ENCODE measurements around the gene GTSE1. TPM values are rescaled to one million over a fixed set of nuclear protein-coding genes. Genes with fewer than 3 reads are reported as not detected.

Gene GTSE1
- total RNA-seq, 4 donors from 2014 or later, result 1.00 to 3.0 (median 1.2) TPM; not detected in 1

DNA sequence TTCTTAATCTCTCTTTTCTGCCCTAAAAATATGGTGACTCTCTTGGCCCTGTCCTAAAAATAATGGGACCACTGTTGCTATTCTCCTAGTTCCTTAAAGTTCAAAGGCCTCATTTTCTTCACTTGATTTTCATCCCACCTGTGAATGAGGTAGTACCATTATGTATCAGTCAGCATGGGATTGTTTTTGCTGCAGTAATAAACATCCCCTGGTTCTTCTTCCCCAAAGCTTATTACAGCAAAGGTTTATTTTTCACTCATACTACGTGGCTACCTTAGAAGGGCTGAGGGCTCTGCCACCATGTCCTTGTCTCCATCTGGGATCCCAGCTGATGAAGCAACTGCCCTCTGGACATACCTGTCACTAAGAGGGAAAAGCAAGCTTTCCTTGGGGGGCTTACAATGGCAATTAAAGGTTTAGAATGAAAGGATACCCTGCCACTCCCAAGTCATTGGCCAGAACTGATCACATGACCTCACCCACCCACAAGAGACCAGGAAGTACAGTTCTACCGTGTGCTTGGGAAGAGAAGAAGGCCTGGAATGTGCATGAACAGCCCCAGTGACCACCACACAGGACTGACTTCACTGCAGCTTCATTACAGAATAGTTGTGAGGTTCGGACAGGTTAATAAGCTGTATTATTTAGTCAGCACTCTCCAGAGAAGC lies 21.1 kb upstream of the GTSE1 start:
- WGBS, 2 donors (ENCODE audit: low coverage in 1 of 2), result 58 to 72% methylated on average over 2 to 3 of the region's 3 CpGs
- peaks cover 0 to 81% (median 23%) of the 10 kb centered on the region in 4 donors for H3K36me3 ChIP-seq
- no peaks in the 10 kb centered on the region for H3K27me3 ChIP-seq
- H3K27ac ChIP-seq, result no peak overlapping the region
- in situ Hi-C loops (cut with MboI; ENCODE audit: low pct_ligation_motif_present in 1 of 4, low pct_unique_long_range_greater_than_20kb in 1 of 4, low sequenced_read_pairs in 3 of 4), result no loop called here
- intact Hi-C loops (cut with DNase I; ENCODE audit: low total_unique reads), result no loop called here
- no peaks in the 10 kb centered on the region for H3K9me3 ChIP-seq
- H3K4me1 ChIP-seq, result no peaks in the 10 kb centered on the region
- DNase-seq, result no peak
- TF ChIP-seq EP300 (IDR thresholded peaks at IDR 0.05; ENCODE audit: low read depth) (no peak), POLR2AphosphoS5 (IDR thresholded peaks at IDR 0.05) (no peak)
- TF ChIP-seq, protein P1, sequence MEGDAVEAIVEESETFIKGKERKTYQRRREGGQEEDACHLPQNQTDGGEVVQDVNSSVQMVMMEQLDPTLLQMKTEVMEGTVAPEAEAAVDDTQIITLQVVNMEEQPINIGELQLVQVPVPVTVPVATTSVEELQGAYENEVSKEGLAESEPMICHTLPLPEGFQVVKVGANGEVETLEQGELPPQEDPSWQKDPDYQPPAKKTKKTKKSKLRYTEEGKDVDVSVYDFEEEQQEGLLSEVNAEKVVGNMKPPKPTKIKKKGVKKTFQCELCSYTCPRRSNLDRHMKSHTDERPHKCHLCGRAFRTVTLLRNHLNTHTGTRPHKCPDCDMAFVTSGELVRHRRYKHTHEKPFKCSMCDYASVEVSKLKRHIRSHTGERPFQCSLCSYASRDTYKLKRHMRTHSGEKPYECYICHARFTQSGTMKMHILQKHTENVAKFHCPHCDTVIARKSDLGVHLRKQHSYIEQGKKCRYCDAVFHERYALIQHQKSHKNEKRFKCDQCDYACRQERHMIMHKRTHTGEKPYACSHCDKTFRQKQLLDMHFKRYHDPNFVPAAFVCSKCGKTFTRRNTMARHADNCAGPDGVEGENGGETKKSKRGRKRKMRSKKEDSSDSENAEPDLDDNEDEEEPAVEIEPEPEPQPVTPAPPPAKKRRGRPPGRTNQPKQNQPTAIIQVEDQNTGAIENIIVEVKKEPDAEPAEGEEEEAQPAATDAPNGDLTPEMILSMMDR (IDR thresholded peaks at IDR 0.05), result no peak
- H3K4me3 ChIP-seq, result no peak overlapping the region

DNA sequence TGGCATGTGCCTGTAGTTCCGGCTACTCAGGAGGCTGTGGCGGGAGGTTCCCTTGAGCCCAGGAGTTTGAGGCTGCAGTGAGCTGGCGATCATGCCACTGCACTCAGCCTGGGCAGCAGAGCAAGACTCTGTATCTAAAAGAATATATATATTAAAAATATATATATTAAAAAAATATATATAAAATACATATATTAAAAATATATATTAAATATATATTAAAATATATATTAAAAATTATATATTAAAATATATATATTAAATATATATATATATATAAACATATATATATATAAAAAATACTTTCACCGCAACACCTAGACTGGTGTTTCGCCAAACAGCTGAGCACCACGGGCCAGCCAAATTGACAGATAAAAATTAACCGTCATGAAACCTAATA lies 20.1 kb upstream of the GTSE1 start:
- TF ChIP-seq POLR2A (IDR thresholded peaks at IDR 0.05) (no peak), EP300 (IDR thresholded peaks at IDR 0.05; ENCODE audit: low read depth) (no peak), POLR2AphosphoS5 (IDR thresholded peaks at IDR 0.05) (no peak)
- TF ChIP-seq, protein P1 (IDR thresholded peaks at IDR 0.05), result no peak
- intact Hi-C loops (cut with DNase I; ENCODE audit: low total_unique reads) (no loop called here), in situ Hi-C loops (cut with MboI; ENCODE audit: low pct_ligation_motif_present in 1 of 4, low pct_unique_long_range_greater_than_20kb in 1 of 4, low sequenced_read_pairs in 3 of 4) (no loop called here)
- Histone ChIP-seq H3K27ac (no peak overlapping the region), H3K36me3 (peaks cover 0 to 81% (median 25%) of the 10 kb centered on the region in 4 donors), H3K9me3 (no peaks in the 10 kb centered on the region), H3K4me3 (no peak overlapping the region), H3K27me3 (no peaks in the 10 kb centered on the region), H3K4me1 (no peaks in the 10 kb centered on the region)
- no peak for DNase-seq
- WGBS, 2 donors (ENCODE audit: low coverage in 1 of 2), result 89 to 95% methylated on average over 7 of the region's 7 CpGs

DNA sequence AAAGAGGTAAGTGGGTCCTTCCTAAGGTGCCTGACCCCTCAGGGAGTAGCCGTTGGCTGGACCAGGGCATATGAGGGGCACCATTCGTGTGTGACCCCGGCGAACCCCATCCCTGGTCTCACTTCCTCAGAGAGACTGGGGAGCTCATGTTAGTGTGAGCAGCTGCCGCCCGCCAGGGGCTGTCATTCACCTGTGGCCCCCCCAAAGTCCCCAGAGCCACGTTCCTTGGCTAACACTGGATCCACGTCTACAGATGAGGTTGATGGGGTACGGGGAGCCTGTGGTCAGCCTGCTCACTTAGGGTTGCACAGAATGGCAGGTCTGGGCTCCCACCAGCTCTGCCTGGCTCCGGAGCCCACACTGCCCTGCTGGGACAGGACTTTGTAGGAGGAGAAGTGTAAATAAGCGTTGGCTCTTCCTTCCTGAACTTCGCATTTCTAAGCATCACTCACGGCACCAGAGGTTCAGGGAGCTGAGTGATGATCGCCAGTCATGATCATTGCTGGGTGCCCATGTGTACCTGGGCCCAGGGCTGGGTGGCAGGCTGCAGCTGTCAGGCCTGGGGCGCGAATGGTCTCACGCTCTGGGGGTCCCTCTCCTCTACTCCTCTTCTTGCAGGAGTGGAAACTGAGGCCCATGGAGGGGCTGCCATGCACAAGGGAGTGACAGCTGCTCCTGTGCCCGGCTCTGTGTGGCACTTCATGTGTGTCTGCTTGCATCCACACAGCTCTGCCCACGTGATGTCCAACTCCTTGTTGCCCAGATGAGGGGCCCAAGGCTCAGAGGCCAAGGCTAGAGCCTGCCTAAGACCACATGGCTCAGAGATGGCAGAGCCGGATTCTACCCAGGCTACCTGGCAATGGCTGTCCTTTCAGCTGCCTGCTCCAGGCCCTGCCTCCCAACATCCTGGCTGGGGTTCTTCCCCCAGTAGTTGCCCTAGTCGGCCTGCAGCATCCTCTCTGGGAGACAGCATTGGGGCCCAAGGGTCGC lies 17.7 kb upstream of the GTSE1 start:
- in situ Hi-C loops (cut with MboI; ENCODE audit: low pct_ligation_motif_present in 1 of 4, low pct_unique_long_range_greater_than_20kb in 1 of 4, low sequenced_read_pairs in 3 of 4), result no loop called here
- Histone ChIP-seq H3K27me3 (no peaks in the 10 kb centered on the region), H3K27ac (no peak overlapping the region), H3K4me3 (no peak overlapping the region), H3K4me1 (no peaks in the 10 kb centered on the region), H3K36me3 (peaks cover 0 to 68% (median 29%) of the 10 kb centered on the region in 4 donors), H3K9me3 (no peaks in the 10 kb centered on the region)
- WGBS, 2 donors (ENCODE audit: low coverage in 1 of 2), result 94% methylated on average over 22 of the region's 22 CpGs; no CpG with 5 or more reads in 1 of the 2 donors
- TF ChIP-seq, protein P1 (IDR thresholded peaks at IDR 0.05), result no peak
- no peak for TF ChIP-seq POLR2A (IDR thresholded peaks at IDR 0.05)
- no peak for TF ChIP-seq POLR2AphosphoS5 (IDR thresholded peaks at IDR 0.05)
- TF ChIP-seq EP300 (IDR thresholded peaks at IDR 0.05; ENCODE audit: low read depth), result no peak
- no peak for DNase-seq
- intact Hi-C loops (cut with DNase I; ENCODE audit: low total_unique reads), result no loop called here
